Measurements from ENCODE around the gene GADD45G. TPM values are rescaled to one million over a fixed set of nuclear protein-coding genes. Genes with fewer than 3 reads are reported as not detected.
A peak's percentile ranks its signal among the peaks of the same experiment; 100 is the strongest.

The GADD45G gene
- total and polyA plus RNA-seq, 8 donors = 9.5 to 220 (median 21.1) TPM

DNA sequence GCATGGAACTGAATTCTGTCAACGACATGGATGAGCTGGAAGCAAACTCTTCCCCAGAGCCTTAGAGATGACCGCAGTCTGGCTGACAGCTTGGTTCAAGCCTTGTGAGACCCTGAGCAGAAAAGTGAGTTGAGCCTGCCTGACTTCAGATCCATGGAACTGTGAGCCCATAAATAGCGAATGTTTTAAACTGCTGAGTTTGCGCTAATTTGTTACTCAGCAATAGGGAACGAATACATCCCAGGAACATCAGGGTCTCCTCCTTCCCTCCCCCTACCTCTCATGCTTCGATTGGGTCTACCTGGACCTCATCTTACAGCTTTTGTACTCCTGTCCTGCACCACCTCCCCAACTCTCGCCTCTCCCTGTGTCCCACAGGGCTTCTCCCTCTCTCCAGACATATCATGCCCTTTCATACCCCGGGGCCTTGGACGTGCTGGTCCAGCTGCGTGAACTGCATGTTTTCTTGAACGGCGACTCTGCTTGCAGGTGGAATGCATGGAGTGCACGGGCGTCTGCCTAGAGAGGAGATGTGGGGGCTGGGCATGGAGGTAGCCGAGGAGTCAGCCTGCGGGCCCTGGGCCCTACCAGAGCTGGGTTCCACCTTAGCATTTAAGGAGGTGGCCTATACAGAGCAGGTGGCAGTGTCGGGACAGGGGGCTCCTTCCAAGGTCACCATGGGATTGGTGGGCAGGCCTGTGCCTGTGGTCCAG lies 7.9 kb downstream of the GADD45G start:
- no peaks in the 10 kb centered on the region for H3K36me3 ChIP-seq
- no peak for TF ChIP-seq CTCF (IDR thresholded peaks at IDR 0.05)
- no peak for DNase-seq
- FAIRE-seq = no peak
- H3K4me1 ChIP-seq = peaks cover 0 to under 1% (median under 1%) of the 10 kb centered on the region in 3 donors
- no peak overlapping the region for H3K4me3 ChIP-seq
- no peaks in the 10 kb centered on the region for H3K9me3 ChIP-seq
- WGBS, 2 donors = 93 to 94% methylated on average over 17 of the region's 17 CpGs
- no peaks in the 10 kb centered on the region for H3K27me3 ChIP-seq
- no peak for ATAC-seq
- H3K27ac ChIP-seq = no peak overlapping the region
- intact Hi-C loops (cut with DNase I) = loop anchor here in 1 of 3 donors (5.0 to 10.0 kb wide), 3 partner anchors 60 to 382 kb away; no protein-coding TSS in a partner anchor

DNA sequence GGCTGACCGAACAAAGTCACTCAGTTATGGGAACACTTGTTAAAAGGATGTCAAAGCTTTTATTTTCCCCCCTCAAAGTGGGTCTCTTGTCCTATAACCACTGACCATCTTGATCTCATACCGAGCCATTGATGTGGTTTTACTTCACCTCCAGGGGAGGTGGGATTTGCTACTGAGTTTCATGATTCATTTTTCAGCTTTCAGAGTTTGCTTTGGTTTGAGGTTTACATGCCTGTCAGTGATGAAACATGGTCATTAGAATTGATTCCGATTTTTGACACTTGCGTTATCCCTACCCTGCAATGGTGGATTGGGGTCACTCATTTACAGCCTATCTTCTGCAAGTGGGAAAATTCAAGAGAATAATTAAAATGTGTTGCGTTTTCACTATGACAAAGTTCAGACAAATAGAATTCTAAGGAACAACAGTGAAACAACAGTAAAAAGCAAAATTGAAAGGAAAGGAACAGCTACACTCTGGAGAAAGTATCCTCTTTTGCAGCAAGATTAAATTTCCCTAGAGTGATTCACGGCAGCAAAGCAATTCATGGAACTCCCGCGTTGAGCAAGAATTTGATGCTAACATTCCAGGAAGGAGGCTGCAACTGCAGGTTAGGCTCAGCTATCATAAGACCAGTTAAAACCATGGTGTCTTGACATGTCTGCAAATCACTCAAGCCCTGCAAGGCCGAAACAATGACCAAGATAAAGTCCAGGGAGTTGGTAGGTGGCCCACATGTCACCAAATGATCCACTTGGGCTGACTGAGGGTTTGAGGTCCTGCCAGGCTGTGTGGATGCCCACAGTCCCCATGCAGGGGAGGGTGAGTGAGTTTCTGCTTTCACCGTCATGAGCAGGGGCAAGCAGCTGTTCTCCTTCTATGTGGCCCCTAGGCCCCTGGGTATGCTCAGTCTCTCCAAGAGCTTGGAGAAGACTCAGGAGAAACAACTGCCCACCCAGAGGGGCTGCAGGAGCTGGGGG lies 9.4 kb downstream of the GADD45G start:
- no peak overlapping the region for H3K27ac ChIP-seq
- no peaks in the 10 kb centered on the region for H3K9me3 ChIP-seq
- no peak overlapping the region for H3K4me3 ChIP-seq
- DNase-seq (peak in 1 of 6 donors; percentile 31), ATAC-seq (no peak), FAIRE-seq (no peak)
- WGBS, 2 donors = 86 to 91% methylated on average over 10 of the region's 10 CpGs
- H3K4me1 ChIP-seq = peaks cover 5 to 6% (median 5%) of the 10 kb centered on the region in 3 donors
- TF ChIP-seq CTCF (IDR thresholded peaks at IDR 0.05) = no peak
- intact Hi-C loops (cut with DNase I) = loop anchor here in 1 of 3 donors (5.0 to 10.0 kb wide), 3 partner anchors 58 to 381 kb away; no protein-coding TSS in a partner anchor
- H3K27me3 ChIP-seq = no peaks in the 10 kb centered on the region
- H3K36me3 ChIP-seq = no peaks in the 10 kb centered on the region

DNA sequence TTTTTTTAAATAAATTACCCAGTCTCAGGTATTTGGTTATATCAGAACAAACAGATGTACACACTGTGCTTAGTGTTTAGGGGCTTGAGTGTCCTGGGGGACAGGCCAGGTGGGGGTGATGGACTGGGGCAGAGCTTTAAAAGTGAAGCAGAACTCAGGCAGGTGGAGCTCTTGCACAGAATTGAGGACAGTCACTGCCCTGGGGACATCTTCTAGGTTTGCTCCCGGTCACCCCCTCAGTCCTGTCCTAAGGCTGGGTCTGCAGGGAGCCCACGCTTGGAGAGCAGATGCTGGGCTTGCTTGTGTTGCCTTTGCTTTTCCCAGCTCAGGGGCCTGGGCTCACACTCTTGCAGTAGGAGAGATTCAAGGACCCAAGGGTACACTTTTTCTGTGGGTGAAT lies 10.8 kb downstream of the GADD45G start:
- Histone ChIP-seq H3K9me3 (no peaks in the 10 kb centered on the region), H3K27me3 (no peaks in the 10 kb centered on the region), H3K36me3 (no peaks in the 10 kb centered on the region), H3K4me3 (no peak overlapping the region), H3K4me1 (peaks cover 5 to 6% (median 5%) of the 10 kb centered on the region in 3 donors), H3K27ac (no peak overlapping the region)
- 93 to 100% methylated on average over 2 of the region's 2 CpGs for WGBS, 2 donors
- no peak for FAIRE-seq
- intact Hi-C loops (cut with DNase I) = loop anchor here in 1 of 3 donors (10.0 kb wide), 2 partner anchors 119 to 379 kb away; no protein-coding TSS in a partner anchor
- peak in 1 of 6 donors; percentile 13 for DNase-seq
- peak in 1 of 4 donors; percentile 17 for ATAC-seq
- no peak for TF ChIP-seq CTCF (IDR thresholded peaks at IDR 0.05)

DNA sequence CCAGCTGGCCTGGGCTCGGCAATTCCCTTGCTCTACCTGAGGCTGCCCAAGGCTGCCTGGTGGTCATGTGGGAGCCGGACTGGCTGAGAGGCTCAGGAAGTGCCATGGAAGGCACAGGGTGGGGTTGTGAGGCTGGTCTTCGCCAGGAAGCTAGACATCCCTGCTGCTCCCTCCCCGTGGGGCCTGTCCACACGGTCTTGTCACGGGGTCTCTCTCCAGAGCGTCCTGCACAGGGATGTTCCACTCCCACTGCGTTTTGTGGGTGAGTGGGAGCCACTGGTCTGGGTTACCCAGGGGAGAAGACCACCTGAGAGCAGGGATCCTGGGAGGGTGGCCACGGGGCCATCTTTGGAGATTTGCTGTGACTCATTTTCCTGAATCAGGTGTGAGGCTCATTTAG lies 11.6 kb downstream of the GADD45G start:
- H3K4me1 ChIP-seq = peaks cover 5 to 6% (median 5%) of the 10 kb centered on the region in 3 donors
- 81 to 86% methylated on average over 9 of the region's 9 CpGs for WGBS, 2 donors
- DNase-seq (peak in 3 of 6 donors; percentile 26 to 48 (median 40)), FAIRE-seq (no peak), ATAC-seq (peak in 1 of 4 donors; percentile 23)
- H3K4me3 ChIP-seq = no peak overlapping the region
- H3K27ac ChIP-seq = no peak overlapping the region
- H3K27me3 ChIP-seq = no peaks in the 10 kb centered on the region
- H3K36me3 ChIP-seq = no peaks in the 10 kb centered on the region
- intact Hi-C loops (cut with DNase I) = loop anchor here in 1 of 3 donors (10.0 kb wide), 2 partner anchors 118 to 378 kb away; no protein-coding TSS in a partner anchor
- H3K9me3 ChIP-seq = no peaks in the 10 kb centered on the region
- no peak for TF ChIP-seq CTCF (IDR thresholded peaks at IDR 0.05)
